PC-9 (cell line): Measurements from ENCODE around the gene RALGAPA2.

Source experiments
- EZH2 ChIP-seq: fragments of 200-600 bp; sonication (generic); IDR thresholded peaks from 2 replicates; pipeline ENCODE4 v1.8.0; 2017; ENCODE audit warnings: antibody characterized with exemption, low read depth
- TF ChIP-seq, protein P1 (sequence below): fragments of 200-600 bp; sonication (generic); conservative IDR thresholded peaks from 2 replicates; pipeline ENCODE4 v1.6.1; 2017; ENCODE audit warnings: mixed run types, antibody characterized with exemption, mild to moderate bottlenecking, moderate library complexity

DNA sequence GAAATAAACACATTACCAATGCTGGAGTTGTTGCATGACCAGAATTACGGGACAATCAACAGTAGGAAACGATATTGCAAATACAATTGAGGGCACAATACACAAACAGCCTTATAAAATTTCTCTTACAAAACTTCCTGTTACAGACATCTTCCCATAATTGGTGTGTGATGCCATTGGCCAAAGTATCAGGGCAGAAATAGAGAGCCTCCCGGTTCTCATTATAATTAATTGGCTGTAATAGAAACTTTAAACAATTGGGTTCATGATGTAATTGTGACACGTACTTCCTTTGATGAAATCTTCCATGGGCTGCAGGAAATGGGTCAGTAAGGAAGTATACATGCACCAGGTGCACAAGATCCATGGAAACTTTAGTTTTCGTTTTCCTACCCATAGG lies 40.3 kb upstream of the RALGAPA2 start:
- TF ChIP-seq, protein P1, sequence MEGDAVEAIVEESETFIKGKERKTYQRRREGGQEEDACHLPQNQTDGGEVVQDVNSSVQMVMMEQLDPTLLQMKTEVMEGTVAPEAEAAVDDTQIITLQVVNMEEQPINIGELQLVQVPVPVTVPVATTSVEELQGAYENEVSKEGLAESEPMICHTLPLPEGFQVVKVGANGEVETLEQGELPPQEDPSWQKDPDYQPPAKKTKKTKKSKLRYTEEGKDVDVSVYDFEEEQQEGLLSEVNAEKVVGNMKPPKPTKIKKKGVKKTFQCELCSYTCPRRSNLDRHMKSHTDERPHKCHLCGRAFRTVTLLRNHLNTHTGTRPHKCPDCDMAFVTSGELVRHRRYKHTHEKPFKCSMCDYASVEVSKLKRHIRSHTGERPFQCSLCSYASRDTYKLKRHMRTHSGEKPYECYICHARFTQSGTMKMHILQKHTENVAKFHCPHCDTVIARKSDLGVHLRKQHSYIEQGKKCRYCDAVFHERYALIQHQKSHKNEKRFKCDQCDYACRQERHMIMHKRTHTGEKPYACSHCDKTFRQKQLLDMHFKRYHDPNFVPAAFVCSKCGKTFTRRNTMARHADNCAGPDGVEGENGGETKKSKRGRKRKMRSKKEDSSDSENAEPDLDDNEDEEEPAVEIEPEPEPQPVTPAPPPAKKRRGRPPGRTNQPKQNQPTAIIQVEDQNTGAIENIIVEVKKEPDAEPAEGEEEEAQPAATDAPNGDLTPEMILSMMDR: no peak
- TF ChIP-seq EZH2: no peak
